ENCODE results near the gene CD300LD. TPM values are rescaled to one million over a fixed set of nuclear protein-coding genes. Genes with fewer than 3 reads are reported as not detected.

CD300LD gene
- total RNA-seq, 1 donor from 2014 or later = not detected

Other genes starting within 250 kb of the CD300LD start
- gene BTBD17, start 230.4 kb downstream of the CD300LD start, total RNA-seq = not detected
- gene GPR142, start 224.8 kb downstream of the CD300LD start, total RNA-seq = not detected
- gene GPRC5C, start 160.2 kb downstream of the CD300LD start, total RNA-seq = 30.5 TPM
- gene CD300A, start 125.6 kb downstream of the CD300LD start, total RNA-seq = 1.7 TPM
- 0.16 TPM for gene CD300LB, start 60.8 kb downstream of the CD300LD start, total RNA-seq
- 1.00 TPM for gene CD300C, start 46.2 kb downstream of the CD300LD start, total RNA-seq
- gene CD300H, start 24.8 kb downstream of the CD300LD start, total RNA-seq = not detected
- 0.38 TPM for gene CD300E, start 31.5 kb upstream of the CD300LD start, total RNA-seq
- gene CD300LF, start 120.6 kb upstream of the CD300LD start, total RNA-seq = not detected
- gene RAB37, start 145.0 kb upstream of the CD300LD start, total RNA-seq = 4.1 TPM
- gene NHERF1, start 156.3 kb upstream of the CD300LD start, total RNA-seq = 13.7 TPM
- 18.6 TPM for gene NAT9, start 184.1 kb upstream of the CD300LD start, total RNA-seq